ENCODE data around the gene MARCKSL1. TPM values are rescaled to one million over a fixed set of nuclear protein-coding genes. Genes with fewer than 3 reads are reported as not detected.

The MARCKSL1 gene
- total and polyA plus RNA-seq, 2 of the 13 experiments (the other 11 are each of a cell fraction or from before 2014, with no cell fraction given): 81.9 to 155 TPM

GRCh38 chr1:32350785-32351398 is 14.9 kb upstream of the MARCKSL1 start (continued):
- TF ChIP-seq SYNCRIP (IDR thresholded peaks at IDR 0.05; ENCODE audit: insufficient read depth, low read depth, low read length) (no peak), ZNF780A (CRISPR knock-in tag; IDR thresholded peaks at IDR 0.05) (no peak), HBP1 (CRISPR knock-in tag; IDR thresholded peaks at IDR 0.05; ENCODE audit: low read depth) (no peak), NFAT5 (CRISPR knock-in tag; IDR thresholded peaks at IDR 0.05) (peak; percentile 83; the same call in 1 of the 2 replicates), ZFP90 (CRISPR knock-in tag; IDR thresholded peaks at IDR 0.05; ENCODE audit: borderline replicate concordance) (0 out of 2 replicates have a peak, but pooled peaks have one; percentile 39), ZNF570 (CRISPR knock-in tag; IDR thresholded peaks at IDR 0.05; ENCODE audit: borderline replicate concordance) (no peak), EEA1 (CRISPR knock-in tag; IDR thresholded peaks at IDR 0.05; ENCODE audit: borderline replicate concordance) (peak; percentile 72; the same call in 1 of the 2 replicates), ZNF562 (CRISPR knock-in tag; IDR thresholded peaks at IDR 0.05; ENCODE audit: borderline replicate concordance) (no peak), CAMTA2 (CRISPR knock-in tag; IDR thresholded peaks at IDR 0.05; ENCODE audit: borderline replicate concordance) (no peak), TOPORS (CRISPR knock-in tag; IDR thresholded peaks at IDR 0.05) (peak; percentile 25; the same call in 1 of the 2 replicates), TCF7L2 (IDR thresholded peaks at IDR 0.05; ENCODE audit: low read depth, low read length) (no peak), ELF4 (CRISPR knock-in tag; IDR thresholded peaks at IDR 0.05; ENCODE audit: borderline replicate concordance) (no peak), CREB1 (IDR thresholded peaks at IDR 0.05) (no peak), CREB1 (CRISPR knock-in tag; IDR thresholded peaks at IDR 0.05) (no peak), AHR (CRISPR knock-in tag; IDR thresholded peaks at IDR 0.05) (no peak)
- TF ChIP-seq, protein P1, sequence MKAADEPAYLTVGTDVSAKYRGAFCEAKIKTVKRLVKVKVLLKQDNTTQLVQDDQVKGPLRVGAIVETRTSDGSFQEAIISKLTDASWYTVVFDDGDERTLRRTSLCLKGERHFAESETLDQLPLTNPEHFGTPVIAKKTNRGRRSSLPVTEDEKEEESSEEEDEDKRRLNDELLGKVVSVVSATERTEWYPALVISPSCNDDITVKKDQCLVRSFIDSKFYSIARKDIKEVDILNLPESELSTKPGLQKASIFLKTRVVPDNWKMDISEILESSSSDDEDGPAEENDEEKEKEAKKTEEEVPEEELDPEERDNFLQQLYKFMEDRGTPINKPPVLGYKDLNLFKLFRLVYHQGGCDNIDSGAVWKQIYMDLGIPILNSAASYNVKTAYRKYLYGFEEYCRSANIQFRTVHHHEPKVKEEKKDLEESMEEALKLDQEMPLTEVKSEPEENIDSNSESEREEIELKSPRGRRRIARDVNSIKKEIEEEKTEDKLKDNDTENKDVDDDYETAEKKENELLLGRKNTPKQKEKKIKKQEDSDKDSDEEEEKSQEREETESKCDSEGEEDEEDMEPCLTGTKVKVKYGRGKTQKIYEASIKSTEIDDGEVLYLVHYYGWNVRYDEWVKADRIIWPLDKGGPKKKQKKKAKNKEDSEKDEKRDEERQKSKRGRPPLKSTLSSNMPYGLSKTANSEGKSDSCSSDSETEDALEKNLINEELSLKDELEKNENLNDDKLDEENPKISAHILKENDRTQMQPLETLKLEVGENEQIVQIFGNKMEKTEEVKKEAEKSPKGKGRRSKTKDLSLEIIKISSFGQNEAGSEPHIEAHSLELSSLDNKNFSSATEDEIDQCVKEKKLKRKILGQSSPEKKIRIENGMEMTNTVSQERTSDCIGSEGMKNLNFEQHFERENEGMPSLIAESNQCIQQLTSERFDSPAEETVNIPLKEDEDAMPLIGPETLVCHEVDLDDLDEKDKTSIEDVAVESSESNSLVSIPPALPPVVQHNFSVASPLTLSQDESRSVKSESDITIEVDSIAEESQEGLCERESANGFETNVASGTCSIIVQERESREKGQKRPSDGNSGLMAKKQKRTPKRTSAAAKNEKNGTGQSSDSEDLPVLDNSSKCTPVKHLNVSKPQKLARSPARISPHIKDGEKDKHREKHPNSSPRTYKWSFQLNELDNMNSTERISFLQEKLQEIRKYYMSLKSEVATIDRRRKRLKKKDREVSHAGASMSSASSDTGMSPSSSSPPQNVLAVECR (CRISPR knock-in tag; IDR thresholded peaks at IDR 0.05; ENCODE audit: borderline replicate concordance): no peak
- TF ChIP-seq, protein P2, sequence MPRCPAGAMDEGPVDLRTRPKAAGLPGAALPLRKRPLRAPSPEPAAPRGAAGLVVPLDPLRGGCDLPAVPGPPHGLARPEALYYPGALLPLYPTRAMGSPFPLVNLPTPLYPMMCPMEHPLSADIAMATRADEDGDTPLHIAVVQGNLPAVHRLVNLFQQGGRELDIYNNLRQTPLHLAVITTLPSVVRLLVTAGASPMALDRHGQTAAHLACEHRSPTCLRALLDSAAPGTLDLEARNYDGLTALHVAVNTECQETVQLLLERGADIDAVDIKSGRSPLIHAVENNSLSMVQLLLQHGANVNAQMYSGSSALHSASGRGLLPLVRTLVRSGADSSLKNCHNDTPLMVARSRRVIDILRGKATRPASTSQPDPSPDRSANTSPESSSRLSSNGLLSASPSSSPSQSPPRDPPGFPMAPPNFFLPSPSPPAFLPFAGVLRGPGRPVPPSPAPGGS (CRISPR knock-in tag; IDR thresholded peaks at IDR 0.05): no peak; the same call in 1 of the 2 replicates

Measured in HepG2 (cell line).